Vagina (tissue), 2 donors: ENCODE results near the gene BATF.

Experiments
- CTCF ChIP-seq, 3 experiments: fragments of 450-650 bp in 2 of 3; fragments of 200-600 bp in 1 of 3; sonication (generic) in 1 of 3; IDR thresholded peaks; one replicate each; pipeline ENCODE4 v1.5.1; 2017 to 2019; ENCODE audit warnings: antibody characterized with exemption in 3 of 3, mild to moderate bottlenecking in 2 of 3, moderate library complexity in 2 of 3
- POLR2A ChIP-seq, 2 donors: fragments of 450-650 bp; IDR thresholded peaks; one replicate each; pipeline ENCODE4 v1.6.1; 2017; ENCODE audit warnings: antibody characterized with exemption in 2 of 2, mild to moderate bottlenecking in 2 of 2, moderate library complexity in 2 of 2
- POLR2AphosphoS5 ChIP-seq, 2 donors: sonication (generic); formaldehyde crosslinking; IDR thresholded peaks; one replicate each; pipeline ENCODE4 v1.9.0; 2017; ENCODE audit warnings: antibody characterized with exemption in 2 of 2, mild to moderate bottlenecking in 2 of 2, low read depth in 1 of 2; ENCODE audit not compliant: insufficient read depth in 1 of 2

GRCh38 chr14:75479770-75480600 lies 42.3 kb upstream of the BATF start:
- TF ChIP-seq POLR2A (IDR thresholded peaks at IDR 0.05) (no peak), POLR2AphosphoS5 (IDR thresholded peaks at IDR 0.05; ENCODE audit: insufficient read depth in 1 of 2, low read depth in 1 of 2) (no peak), CTCF (IDR thresholded peaks at IDR 0.05) (no peak)
